ENCODE results near the gene GNAL. TPM values are rescaled to one million over a fixed set of nuclear protein-coding genes. Genes with fewer than 3 reads are reported as not detected.

GNAL gene
- total RNA-seq, 1 experiment from 2014 or later: 24.0 TPM

GRCh38 chr18:11752116-11752911 is 63.2 kb downstream of the GNAL start:
- Mint-ChIP-seq H3K27ac (peak overlapping the region in 2 of 3 experiments; percentile 8 to 93; a peak in 3 of 7 replicates), H3K4me3 (peak overlapping the region; percentile 77 to 84), H3K36me3 (ENCODE audit: insufficient read depth in 1 of 3, low read depth in 3 of 3) (peaks cover 0 to 14% (median 8%) of the 10 kb centered on the region in 3 experiments; a peak in 5 of 7 replicates), H3K27me3 (ENCODE audit: low read depth) (peaks cover 28% of the 10 kb centered on the region), H3K9me3 (peaks cover 2 to 7% of the 10 kb centered on the region in 2 experiments; a peak in 3 of 5 replicates), H3K4me1 (peaks cover 19 to 23% of the 10 kb centered on the region in 2 experiments)
- Histone ChIP-seq H4K20me1 (ENCODE audit: control insufficient read depth, insufficient read depth, insufficient read length) (no peaks in the 10 kb centered on the region), H4K5ac (ENCODE audit: insufficient read length, low read depth, low read length) (no peak overlapping the region), H3K18ac (ENCODE audit: insufficient read length, low read depth, low read length) (no peak overlapping the region), H4K8ac (replicated peaks; ENCODE audit: insufficient read length, low read depth, low read length) (no peak overlapping the region), H3K27me3 (ENCODE audit: insufficient read depth, low read length) (no peaks in the 10 kb centered on the region; the same call in 1 of the 2 replicates), H2AFZ (ENCODE audit: low read length) (no peak overlapping the region), H3K4me1 (ENCODE audit: insufficient read depth, low read length) (no peaks in the 10 kb centered on the region), H3K56ac (ENCODE audit: insufficient read length, low read depth, low read length) (no peak overlapping the region), H4K91ac (ENCODE audit: insufficient read length, low read depth, low read length) (no peak overlapping the region), H2BK12ac (ENCODE audit: insufficient read length, low read depth, low read length) (no peak overlapping the region), H2BK120ac (ENCODE audit: low read depth, low read length, poor library complexity, severe bottlenecking) (no peak overlapping the region), H3K23ac (ENCODE audit: insufficient read length, low read depth, low read length) (no peak overlapping the region), H3K27ac (ENCODE audit: insufficient read length, low read depth, low read length) (no peak overlapping the region), H3T11ph (ENCODE audit: low read length) (no peak overlapping the region), H3K23me2 (ENCODE audit: insufficient read length, low read depth, low read length, poor library complexity, severe bottlenecking) (peaks cover 10% of the 10 kb centered on the region), H3K9me3 (ENCODE audit: control insufficient read depth, low read depth, low read length) (no peaks in the 10 kb centered on the region), H2BK20ac (ENCODE audit: low read depth, low read length, poor library complexity, severe bottlenecking) (no peak overlapping the region), H2AK5ac (ENCODE audit: insufficient read length, low read length) (no peak overlapping the region), H3K14ac (ENCODE audit: insufficient read depth, low read length) (peak overlapping the region; percentile 46; the same call in 1 of the 2 replicates), H3K4ac (ENCODE audit: low read depth, low read length) (no peak overlapping the region), H3K79me1 (ENCODE audit: insufficient read depth, low read depth, low read length, poor library complexity, severe bottlenecking) (no peaks in the 10 kb centered on the region), H3K9ac (ENCODE audit: extremely low read depth, insufficient read length, low read length) (peak overlapping the region; percentile 18), H3K79me2 (ENCODE audit: insufficient read depth, low read length) (no peaks in the 10 kb centered on the region), H3K4me2 (ENCODE audit: insufficient read depth, insufficient read length, low read length) (peak overlapping the region; percentile 88), H2BK15ac (ENCODE audit: low read depth, low read length) (no peak overlapping the region), H2BK5ac (ENCODE audit: insufficient read length, low read length) (no peak overlapping the region)
- no peak for TF ChIP-seq CTCF (conservative IDR thresholded peaks at IDR 0.05)
- peak; percentile 57 for DNase-seq
- WGBS (ENCODE audit: extremely low coverage, insufficient read length, low lambda C conversion rate): no CpG with 5 or more reads among the region's 64 CpGs
